CD4-positive, alpha-beta T cell (primary cell): Measurements from ENCODE around the gene CCR2. TPM values are rescaled to one million over a fixed set of nuclear protein-coding genes. Genes with fewer than 3 reads are reported as not detected.
A peak's percentile ranks its signal among the peaks of the same experiment; 100 is the strongest.

Experiments used
- ATAC-seq: fragments of 200-7000 bp; cut with Tn5 transposase; one replicate; pipeline ENCODE4 v1.10.0; 2022; ENCODE audit warnings: mild to moderate bottlenecking; ENCODE audit not compliant: poor library complexity
- CTCF ChIA-PET: fragments of 350-600 bp; sonication (Branson Sonifier 250); formaldehyde crosslinking; loops from one replicate; lab custom pipeline; 2021; ENCODE audit warnings: antibody characterized with exemption, inconsistent platforms; lab: Charles Lee
- POLR2A ChIA-PET: fragments of 350-600 bp; sonication (Branson Sonifier 250); formaldehyde crosslinking; loops from one replicate; lab custom pipeline; 2021; ENCODE audit warnings: antibody characterized with exemption, inconsistent platforms; lab: Charles Lee
- DNase-seq, 14 experiments: peaks; one replicate each; pipeline ENCODE4 v3.0.0-alpha.2; 2013 to 2020; ENCODE audit warnings: mixed read lengths in 2 of 14
- H3K27ac ChIP-seq, 2 donors: one replicate each; pipeline versions ENCODE4 v1.5.1 to v1.7.0; 2013; ENCODE audit warnings: low read length in 2 of 2, low read depth in 1 of 2, mild to moderate bottlenecking in 1 of 2
- H3K27me3 ChIP-seq, 2 experiments: 1 replicate in 1 of 2; 2 replicates in 1 of 2; pipeline versions ENCODE4 v1.6.1 to v1.7.0; 2013; ENCODE audit warnings: low read length in 2 of 2, control low read depth in 1 of 2, mild to moderate bottlenecking in 1 of 2, moderate library complexity in 1 of 2; ENCODE audit not compliant: insufficient read depth in 2 of 2, control insufficient read depth in 1 of 2
- H3K36me3 ChIP-seq: one replicate; pipeline ENCODE4 v1.6.1; 2013; ENCODE audit warnings: low read length, control low read depth; ENCODE audit not compliant: insufficient read depth
- H3K4me1 ChIP-seq: one replicate; pipeline ENCODE4 v1.6.1; 2013; ENCODE audit warnings: low read length, control low read depth; ENCODE audit not compliant: insufficient read depth
- H3K4me3 ChIP-seq: one replicate; pipeline ENCODE4 v1.5.1; 2013; ENCODE audit warnings: mild to moderate bottlenecking, low read length, moderate library complexity
- H3K9me3 ChIP-seq, 2 experiments: 1 replicate in 1 of 2; 2 replicates in 1 of 2; pipeline versions ENCODE4 v1.6.1 to v1.7.0; 2013; ENCODE audit warnings: low read length in 2 of 2, mild to moderate bottlenecking in 2 of 2, control low read depth in 1 of 2, moderate library complexity in 1 of 2; ENCODE audit not compliant: control insufficient read depth in 1 of 2, insufficient read depth in 1 of 2
- H3K27ac Mint-ChIP-seq: one replicate; pipeline ENCODE4 v1.8.0; 2020; ENCODE audit warnings: mixed read lengths
- H3K27me3 Mint-ChIP-seq: one replicate; pipeline ENCODE4 v1.8.0; 2021; ENCODE audit warnings: mixed read lengths
- H3K36me3 Mint-ChIP-seq: one replicate; pipeline ENCODE4 v1.8.0; 2021; ENCODE audit warnings: low read depth, mixed read lengths
- H3K4me1 Mint-ChIP-seq: one replicate; pipeline ENCODE4 v1.8.0; 2021; ENCODE audit warnings: low read depth, mixed read lengths
- H3K4me3 Mint-ChIP-seq: one replicate; pipeline ENCODE4 v1.8.0; 2020; ENCODE audit warnings: mild to moderate bottlenecking, mixed read lengths
- H3K9me3 Mint-ChIP-seq: one replicate; pipeline ENCODE4 v1.8.0; 2020; ENCODE audit warnings: mixed read lengths
- intact Hi-C, 2 experiments: fragments of 100-400 bp; cut with DNase I in 1 of 2; cut with micrococcal nuclease in 1 of 2; formaldehyde crosslinking; loops; one replicate each; pipeline versions ENCODE4 v1.15.1 to v1.9.0; 2023 to 2025; cut with DNase I, micrococcal nuclease
- total RNA-seq, 174 experiments: library from RNA in 2 of 174; stranded (reverse) in 2 of 174; gene quantifications; one replicate each; pipeline ENCODE4 v1.2.3 and lab custom pipeline; 2021 to 2026
- TF ChIP-seq, protein P1 (sequence below): fragments of 200-600 bp; IDR thresholded peaks from one replicate; pipeline ENCODE4 v1.8.0; 2022; ENCODE audit warnings: antibody characterized with exemption, mild to moderate bottlenecking

The CCR2 gene
- total RNA-seq, 2 experiments from 2014 or later, result 0.99 to 1.0 TPM

DNA sequence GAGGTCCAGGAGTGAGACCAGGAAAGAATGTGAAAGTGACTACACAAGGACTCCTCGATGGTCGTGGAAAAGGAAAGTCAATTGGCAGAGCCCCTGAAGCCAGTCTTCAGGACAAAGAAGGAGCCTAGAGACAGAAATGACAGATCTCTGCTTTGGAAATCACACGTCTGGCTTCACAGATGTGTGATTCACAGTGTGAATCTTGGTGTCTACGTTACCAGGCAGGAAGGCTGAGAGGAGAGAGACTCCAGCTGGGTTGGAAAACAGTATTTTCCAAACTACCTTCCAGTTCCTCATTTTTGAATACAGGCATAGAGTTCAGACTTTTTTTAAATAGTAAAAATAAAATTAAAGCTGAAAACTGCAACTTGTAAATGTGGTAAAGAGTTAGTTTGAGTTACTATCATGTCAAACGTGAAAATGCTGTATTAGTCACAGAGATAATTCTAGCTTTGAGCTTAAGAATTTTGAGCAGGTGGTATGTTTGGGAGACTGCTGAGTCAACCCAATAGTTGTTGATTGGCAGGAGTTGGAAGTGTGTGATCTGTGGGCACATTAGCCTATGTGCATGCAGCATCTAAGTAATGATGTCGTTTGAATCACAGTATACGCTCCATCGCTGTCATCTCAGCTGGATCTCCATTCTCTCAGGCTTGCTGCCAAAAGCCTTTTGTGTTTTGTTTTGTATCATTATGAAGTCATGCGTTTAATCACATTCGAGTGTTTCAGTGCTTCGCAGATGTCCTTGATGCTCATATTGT, 6.0 kb downstream of the CCR2 start:
- Histone ChIP-seq H3K27me3 (no peaks in the 10 kb centered on the region), H3K36me3 (peaks cover 14% of the 10 kb centered on the region), H3K27ac (no peak overlapping the region), H3K4me1 (peaks cover 62% of the 10 kb centered on the region), H3K9me3 (no peaks in the 10 kb centered on the region), H3K4me3 (no peak overlapping the region)
- intact Hi-C loops, result no loop called here
- ChIA-PET POLR2A (interaction anchor here (0.7 kb wide), 1 partner anchor 9 kb away, joined by 4 read pairs; no protein-coding TSS in a partner anchor), CTCF (interaction anchor here (2.1 to 3.1 kb wide), 2 partner anchors 9 to 84 kb away, joined by 8 read pairs; no protein-coding TSS in a partner anchor)
- ATAC-seq (peak; percentile 73), DNase-seq (peak in 2 of 14 experiments; percentile 35 to 41)
- Mint-ChIP-seq H3K4me1 (peaks cover 17% of the 10 kb centered on the region), H3K27ac (peak overlapping the region; percentile 7), H3K9me3 (no peaks in the 10 kb centered on the region), H3K36me3 (no peaks in the 10 kb centered on the region), H3K27me3 (no peaks in the 10 kb centered on the region), H3K4me3 (peak overlapping the region; percentile 12)
- TF ChIP-seq, protein P1, sequence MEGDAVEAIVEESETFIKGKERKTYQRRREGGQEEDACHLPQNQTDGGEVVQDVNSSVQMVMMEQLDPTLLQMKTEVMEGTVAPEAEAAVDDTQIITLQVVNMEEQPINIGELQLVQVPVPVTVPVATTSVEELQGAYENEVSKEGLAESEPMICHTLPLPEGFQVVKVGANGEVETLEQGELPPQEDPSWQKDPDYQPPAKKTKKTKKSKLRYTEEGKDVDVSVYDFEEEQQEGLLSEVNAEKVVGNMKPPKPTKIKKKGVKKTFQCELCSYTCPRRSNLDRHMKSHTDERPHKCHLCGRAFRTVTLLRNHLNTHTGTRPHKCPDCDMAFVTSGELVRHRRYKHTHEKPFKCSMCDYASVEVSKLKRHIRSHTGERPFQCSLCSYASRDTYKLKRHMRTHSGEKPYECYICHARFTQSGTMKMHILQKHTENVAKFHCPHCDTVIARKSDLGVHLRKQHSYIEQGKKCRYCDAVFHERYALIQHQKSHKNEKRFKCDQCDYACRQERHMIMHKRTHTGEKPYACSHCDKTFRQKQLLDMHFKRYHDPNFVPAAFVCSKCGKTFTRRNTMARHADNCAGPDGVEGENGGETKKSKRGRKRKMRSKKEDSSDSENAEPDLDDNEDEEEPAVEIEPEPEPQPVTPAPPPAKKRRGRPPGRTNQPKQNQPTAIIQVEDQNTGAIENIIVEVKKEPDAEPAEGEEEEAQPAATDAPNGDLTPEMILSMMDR, result no peak

DNA sequence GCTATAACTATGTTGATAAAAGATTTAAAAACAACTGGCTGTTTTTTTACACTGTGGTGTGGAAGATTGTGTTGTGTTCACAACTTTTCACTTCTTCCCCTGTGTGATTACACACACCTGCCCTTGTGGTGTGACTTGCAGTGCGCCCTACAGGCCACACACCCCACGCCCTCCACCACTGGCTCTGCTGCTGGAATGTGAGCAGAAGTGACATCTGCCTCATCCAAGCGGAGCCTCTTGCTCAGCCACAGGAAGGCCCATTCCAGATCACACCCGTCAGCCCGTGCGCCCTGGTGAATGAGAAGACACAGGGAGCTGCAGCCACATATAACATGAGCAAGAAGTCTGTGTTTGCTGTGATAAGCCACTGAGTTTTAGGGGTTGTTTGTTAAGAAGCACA, 7.0 kb downstream of the CCR2 start:
- Mint-ChIP-seq H3K4me3 (no peak overlapping the region), H3K9me3 (no peaks in the 10 kb centered on the region), H3K36me3 (no peaks in the 10 kb centered on the region), H3K4me1 (peaks cover 11% of the 10 kb centered on the region), H3K27me3 (no peaks in the 10 kb centered on the region), H3K27ac (peak overlapping the region; percentile 37)
- POLR2A ChIA-PET, result interaction anchor here (1.5 kb wide), 1 partner anchor 10 kb away, joined by 3 read pairs; the partner anchor contains the start of gene CCR5
- no peak for ATAC-seq
- CTCF ChIA-PET, result interaction anchor here (3.1 kb wide), 1 partner anchor 85 kb away, joined by 8 read pairs; no protein-coding TSS in a partner anchor
- TF ChIP-seq, protein P1, result no peak
- peaks cover 65% of the 10 kb centered on the region for H3K4me1 ChIP-seq
- H3K27ac ChIP-seq, result peak overlapping the region in 1 of 2 donors; percentile 10
- H3K9me3 ChIP-seq, result no peaks in the 10 kb centered on the region
- no peak overlapping the region for H3K4me3 ChIP-seq
- peaks cover 14% of the 10 kb centered on the region for H3K36me3 ChIP-seq
- intact Hi-C loops, result no loop called here
- no peaks in the 10 kb centered on the region for H3K27me3 ChIP-seq
- peak in 2 of 14 experiments; percentile 44 to 64 for DNase-seq

DNA sequence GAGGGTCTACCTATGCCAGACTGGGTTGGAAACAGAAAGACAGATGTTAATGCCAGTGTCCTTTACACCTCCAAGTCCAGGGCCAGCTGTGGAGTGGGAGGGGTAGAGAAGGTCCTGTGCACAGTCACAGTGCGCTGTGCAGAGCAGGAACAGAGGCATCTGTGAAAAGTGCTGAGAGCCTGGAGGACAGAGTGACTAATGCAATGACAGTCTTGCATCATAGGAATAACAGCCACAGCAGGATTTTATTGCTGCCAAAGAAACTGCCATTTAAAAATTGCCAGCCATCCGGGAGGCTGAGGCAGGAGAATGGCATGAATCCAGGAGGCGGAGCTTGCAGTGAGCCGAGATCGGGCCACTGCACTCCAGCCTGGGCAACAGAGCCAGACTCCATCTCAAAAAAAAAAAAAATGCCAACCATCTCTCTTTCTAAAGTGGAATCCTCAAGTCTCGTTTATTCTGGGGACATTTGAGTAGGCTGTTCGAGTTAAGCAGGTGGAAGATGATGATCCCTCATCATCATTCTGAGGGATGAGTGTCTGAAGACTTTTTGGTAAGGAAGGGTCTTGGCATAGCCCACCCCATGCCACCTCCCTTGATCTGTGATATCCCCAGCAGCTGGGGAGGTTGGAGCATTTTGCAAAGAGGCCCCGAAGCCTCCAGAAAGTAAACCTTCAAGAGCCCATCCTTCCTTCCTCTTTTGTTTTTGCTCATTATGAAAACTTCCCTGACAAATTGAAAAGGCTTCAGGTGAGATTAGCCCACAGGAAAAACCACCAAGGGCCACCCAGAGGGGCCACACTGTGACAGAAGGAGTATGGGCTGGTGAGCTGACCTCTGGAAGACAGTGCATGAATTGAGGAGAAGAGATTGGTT, 7.7 kb downstream of the CCR2 start:
- no peak overlapping the region for H3K4me3 Mint-ChIP-seq
- ChIA-PET POLR2A (interaction anchor here (1.5 kb wide), 1 partner anchor 9 kb away, joined by 3 read pairs; the partner anchor contains the start of gene CCR5), CTCF (interaction anchor here (3.1 kb wide), 1 partner anchor 85 kb away, joined by 8 read pairs; no protein-coding TSS in a partner anchor)
- Histone ChIP-seq H3K4me1 (peaks cover 60% of the 10 kb centered on the region), H3K9me3 (no peaks in the 10 kb centered on the region), H3K27ac (peak overlapping the region in 1 of 2 donors; percentile 10), H3K4me3 (no peak overlapping the region), H3K27me3 (no peaks in the 10 kb centered on the region), H3K36me3 (peaks cover 14% of the 10 kb centered on the region)
- no peaks in the 10 kb centered on the region for H3K36me3 Mint-ChIP-seq
- ATAC-seq, result no peak
- no peaks in the 10 kb centered on the region for H3K9me3 Mint-ChIP-seq
- no peaks in the 10 kb centered on the region for H3K27me3 Mint-ChIP-seq
- peaks cover 11% of the 10 kb centered on the region for H3K4me1 Mint-ChIP-seq
- H3K27ac Mint-ChIP-seq, result peak overlapping the region; percentile 37
- TF ChIP-seq, protein P1, result no peak
- DNase-seq, result peak in 2 of 14 experiments; percentile 56 to 62
- intact Hi-C loops, result no loop called here
